HepG2 (cell line): ENCODE results near the gene PFKL.

Source experiments
- ATF2 ChIP-seq: sonication (generic); formaldehyde crosslinking; IDR thresholded peaks from 2 replicates; pipeline ENCODE4 v1.4.0; 2020; ENCODE audit warnings: missing genetic modification reagents
- CREBL2 ChIP-seq: sonication (generic); formaldehyde crosslinking; IDR thresholded peaks from 2 replicates; pipeline ENCODE4 v1.8.1; 2023; ENCODE audit warnings: missing genetic modification reagents, mild to moderate bottlenecking, borderline replicate concordance
- HCFC1 ChIP-seq: fragments of 150-350 bp; IDR thresholded peaks from 2 replicates; pipeline ENCODE4 v1.6.1; 2014; ENCODE audit warnings: low read depth, low read length
- MAFF ChIP-seq: IDR thresholded peaks from 2 replicates; pipeline ENCODE4 v1.6.1; 2011; ENCODE audit warnings: low read depth, low read length, improper control_type of control experiment
- MXI1 ChIP-seq: IDR thresholded peaks from 3 replicates; pipeline ENCODE4 v1.6.1; 2012; ENCODE audit warnings: low read depth, low read length, inconsistent platforms, borderline replicate concordance
- TARDBP ChIP-seq: sonication (generic); formaldehyde crosslinking; IDR thresholded peaks from 2 replicates; pipeline ENCODE4 v1.8.0; 2022; ENCODE audit warnings: mild to moderate bottlenecking, missing genetic modification reagents
- TFDP2 ChIP-seq: sonication (generic); formaldehyde crosslinking; IDR thresholded peaks from 2 replicates; pipeline ENCODE4 v1.4.0; 2020; ENCODE audit warnings: missing genetic modification reagents
- USF2 ChIP-seq, 2 experiments: sonication (generic) in 1 of 2; formaldehyde crosslinking in 1 of 2; IDR thresholded peaks; 2 replicates each; pipeline versions ENCODE4 v1.5.1 to v1.6.1; 2011 to 2020; ENCODE audit warnings: borderline replicate concordance in 1 of 2, low read depth in 1 of 2, low read length in 1 of 2, mild to moderate bottlenecking in 1 of 2, missing genetic modification reagents in 1 of 2, moderate library complexity in 1 of 2
- ZBTB33 ChIP-seq: sonication (generic); formaldehyde crosslinking; IDR thresholded peaks from 2 replicates; pipeline ENCODE4 v1.4.0; 2020; ENCODE audit warnings: missing genetic modification reagents
- ZNF513 ChIP-seq: sonication (generic); formaldehyde crosslinking; conservative IDR thresholded peaks from 2 replicates; pipeline ENCODE4 v1.5.0; 2020; ENCODE audit warnings: missing genetic modification reagents
- ZNF569 ChIP-seq: sonication (generic); formaldehyde crosslinking; IDR thresholded peaks from 2 replicates; pipeline ENCODE4 v1.5.0; 2020; ENCODE audit warnings: mild to moderate bottlenecking, missing genetic modification reagents, moderate library complexity, borderline replicate concordance

- TF ChIP-seq ZNF569 = no peak
- TF ChIP-seq MAFF = no peak
- no peak for TF ChIP-seq TARDBP (CRISPR knock-in tag)
- TF ChIP-seq USF2 (IDR thresholded peaks at IDR 0.05; ENCODE audit: low read depth, low read length) = no peak
- TF ChIP-seq USF2 (CRISPR knock-in tag; IDR thresholded peaks at IDR 0.05; ENCODE audit: borderline replicate concordance) = no peak
- no peak for TF ChIP-seq CREBL2
- TF ChIP-seq ZBTB33 (CRISPR knock-in tag) = peak; percentile 99
- TF ChIP-seq MXI1 = no peak
- no peak for TF ChIP-seq ATF2 (CRISPR knock-in tag)
- TF ChIP-seq HCFC1 = no peak
- TF ChIP-seq TFDP2 (CRISPR knock-in tag) = no peak
- no peak for TF ChIP-seq ZNF513 (CRISPR knock-in tag)
These were observed 27.1 kb downstream of the PFKL start for GRCh38 chr21:44326716-44327602.
